GM12891 (cell line): ENCODE data around the gene HSPA4.

ENCODE experiments used
- DNase-seq: peaks from one replicate; pipeline ENCODE4 v3.0.0; 2011; ENCODE audit warnings: low spot score; ENCODE audit not compliant: insufficient read length
- FAIRE-seq: peaks from 2 replicates; lab custom pipeline; 2011; peaks lifted over from hg19 to GRCh38; lab: Jason Lieb, UNC
- PAX5 ChIP-seq: IDR thresholded peaks from 2 replicates; pipeline ENCODE4 v1.6.1; 2011; ENCODE audit warnings: low read length, moderate library complexity, mild to moderate bottlenecking; ENCODE audit not compliant: insufficient read depth, severe bottlenecking
- POLR2A ChIP-seq: IDR thresholded peaks from 2 replicates; pipeline ENCODE4 v1.6.1; 2011; ENCODE audit warnings: low read depth, low read length, control low read depth
- POLR2AphosphoS5 ChIP-seq: IDR thresholded peaks from 2 replicates; pipeline ENCODE4 v1.6.1; 2011; ENCODE audit warnings: low read depth, low read length, control low read depth
- POU2F2 ChIP-seq: IDR thresholded peaks from 2 replicates; pipeline ENCODE4 v1.6.1; 2011; ENCODE audit warnings: low read depth, mild to moderate bottlenecking, control low read depth, low read length, moderate library complexity
- SPI1 ChIP-seq: IDR thresholded peaks from 2 replicates; pipeline ENCODE4 v1.6.1; 2011; ENCODE audit warnings: low read depth, low read length, control low read depth
- TAF1 ChIP-seq: IDR thresholded peaks from 2 replicates; pipeline ENCODE4 v1.6.1; 2011; ENCODE audit warnings: low read depth, low read length, control low read depth

HSPA4 gene

DNA sequence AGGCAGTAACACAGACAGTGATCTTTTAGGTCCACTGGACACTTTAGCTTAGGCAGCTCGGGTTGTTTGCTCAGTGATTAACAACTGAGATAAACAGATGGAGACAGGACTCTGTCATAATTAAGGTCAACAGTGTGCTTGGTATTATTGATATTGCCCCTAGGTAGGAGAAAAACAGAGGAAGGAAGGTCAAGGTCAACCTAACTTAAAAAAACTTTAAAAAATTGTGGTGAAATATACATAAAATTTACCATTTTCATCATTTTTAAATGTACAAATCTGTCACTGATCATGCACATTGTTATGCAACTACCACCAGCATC is 2.1 kb upstream of the HSPA4 start:
- no peak for TF ChIP-seq TAF1
- no peak for TF ChIP-seq POLR2AphosphoS5
- TF ChIP-seq SPI1 = no peak
- TF ChIP-seq POU2F2 = no peak
- TF ChIP-seq PAX5 = no peak
- TF ChIP-seq POLR2A = no peak
- FAIRE-seq (no peak), DNase-seq (no peak)

DNA sequence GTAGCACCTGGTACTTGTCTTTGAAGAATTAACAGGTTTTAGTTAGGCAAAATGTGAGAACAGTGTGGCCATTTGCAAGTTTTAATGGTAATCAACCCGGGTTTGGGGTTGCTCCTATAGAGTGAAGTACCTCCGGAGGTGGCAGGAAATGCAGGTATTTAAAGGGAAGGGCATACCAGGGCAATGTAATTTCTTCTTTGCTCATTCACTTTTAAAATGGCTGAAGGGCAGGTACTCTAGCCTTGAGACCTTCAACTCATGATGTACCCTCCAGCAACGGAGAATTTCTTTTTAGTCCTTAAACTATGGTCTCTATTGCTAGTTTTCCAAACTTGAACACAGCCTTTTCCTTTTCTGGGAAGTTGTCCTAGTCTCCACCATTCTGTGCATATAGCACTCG is 1.3 kb upstream of the HSPA4 start:
- no peak for DNase-seq
- TF ChIP-seq PAX5 (no peak), SPI1 (no peak), POU2F2 (no peak), TAF1 (no peak), POLR2AphosphoS5 (no peak), POLR2A (no peak)
- no peak for FAIRE-seq

DNA sequence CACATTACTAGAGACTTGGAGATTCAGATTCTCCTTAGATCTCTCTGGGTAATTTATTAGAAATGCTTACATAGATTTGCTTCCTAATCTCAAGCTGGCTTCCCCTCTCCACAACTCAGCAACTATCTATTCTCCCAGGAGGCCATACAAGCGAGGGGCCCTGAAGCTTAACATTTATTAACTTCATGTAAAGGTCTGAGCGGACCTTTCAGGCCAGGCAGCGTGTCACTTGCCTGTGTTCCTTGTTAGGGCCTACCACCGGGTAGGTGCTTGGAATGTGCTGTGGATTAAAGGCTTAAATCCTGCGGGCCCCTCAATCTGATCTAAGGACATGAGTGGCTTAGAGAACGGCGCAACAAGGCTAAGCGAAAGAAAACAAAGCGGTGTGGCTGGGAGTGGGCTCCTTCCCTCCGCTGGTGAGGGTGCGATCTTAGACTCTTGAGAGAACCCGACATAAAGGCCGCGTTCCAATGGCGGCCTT is 712 bp upstream of the HSPA4 start:
- DNase-seq (no peak), FAIRE-seq (no peak)
- TF ChIP-seq SPI1 (no peak), POU2F2 (no peak), PAX5 (no peak), POLR2AphosphoS5 (no peak), TAF1 (no peak), POLR2A (no peak)

GRCh38 chr5:133052317-133053175 is 733 bp downstream of the HSPA4 start:
- DNase-seq = peak; percentile 53
- FAIRE-seq = peak; percentile 74
- TF ChIP-seq POLR2A (no peak), POLR2AphosphoS5 (peak; percentile 50; the same call in 1 of the 2 replicates), PAX5 (no peak)

DNA sequence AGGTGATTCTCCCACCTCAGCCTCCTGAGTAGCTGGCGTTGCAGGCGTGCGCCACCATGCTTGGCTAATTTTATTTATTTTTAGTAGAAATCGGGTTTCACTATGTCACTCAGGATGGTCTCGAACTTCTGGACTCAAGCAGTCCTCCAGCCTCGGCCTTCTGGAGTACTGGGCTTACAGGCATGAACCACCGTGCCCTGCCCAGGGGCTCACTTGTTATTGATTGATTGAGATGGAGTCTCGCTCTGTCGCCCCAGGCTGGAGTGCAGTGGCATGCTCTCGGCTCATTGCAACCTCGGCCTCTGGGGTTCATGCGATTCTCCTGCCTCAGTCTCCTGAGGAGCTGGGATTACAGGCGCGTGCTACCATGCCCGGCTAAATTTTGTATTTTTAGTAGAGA is 1.6 kb downstream of the HSPA4 start:
- FAIRE-seq (no peak), DNase-seq (no peak)
- TF ChIP-seq SPI1 = no peak
- no peak for TF ChIP-seq POLR2A
- TF ChIP-seq POU2F2 = no peak
- no peak for TF ChIP-seq PAX5
- TF ChIP-seq POLR2AphosphoS5 = no peak
- no peak for TF ChIP-seq TAF1

GRCh38 chr5:133054697-133055471 is 3.1 kb downstream of the HSPA4 start:
- DNase-seq (no peak), FAIRE-seq (no peak)
- no peak for TF ChIP-seq POLR2A
- TF ChIP-seq TAF1 = no peak
- no peak for TF ChIP-seq SPI1
- TF ChIP-seq POLR2AphosphoS5 = no peak
- TF ChIP-seq PAX5 = no peak
- TF ChIP-seq POU2F2 = no peak

- FAIRE-seq = no peak
- no peak for DNase-seq
- no peak for TF ChIP-seq PAX5
- TF ChIP-seq POU2F2 = no peak
- TF ChIP-seq TAF1 = no peak
- TF ChIP-seq SPI1 = no peak
- TF ChIP-seq POLR2AphosphoS5 = no peak
- TF ChIP-seq POLR2A = no peak
Measured at GRCh38 chr5:133056891-133057290, 5.1 kb downstream of the HSPA4 start.

- DNase-seq (no peak), FAIRE-seq (no peak)
- no peak for TF ChIP-seq TAF1
- no peak for TF ChIP-seq POLR2A
- no peak for TF ChIP-seq PAX5
- TF ChIP-seq SPI1 = no peak
- TF ChIP-seq POU2F2 = no peak
- TF ChIP-seq POLR2AphosphoS5 = no peak
Measured at GRCh38 chr5:133059621-133060020, 7.8 kb downstream of the HSPA4 start.

DNA sequence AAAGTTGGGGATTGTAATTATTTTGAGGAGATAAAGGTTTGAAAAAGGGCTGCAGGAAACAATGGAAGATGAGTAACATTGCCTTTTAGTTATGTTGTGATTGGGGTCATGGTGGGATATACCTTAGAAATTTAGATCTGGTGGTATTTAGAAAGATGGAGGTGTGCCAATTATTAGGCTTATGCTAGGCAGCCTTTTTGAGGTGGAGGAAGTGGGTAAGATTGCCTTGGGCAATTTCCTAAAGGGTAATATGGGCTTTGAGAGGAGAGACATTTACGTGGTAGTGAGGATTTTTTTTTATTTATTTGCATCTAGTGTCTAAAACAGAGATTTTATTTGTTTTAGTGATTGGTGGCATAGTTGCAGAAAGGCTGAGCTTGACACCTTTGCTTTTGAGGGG is 10.5 kb downstream of the HSPA4 start:
- FAIRE-seq (no peak), DNase-seq (no peak)
- no peak for TF ChIP-seq POU2F2
- TF ChIP-seq POLR2A = no peak
- TF ChIP-seq PAX5 = no peak
- no peak for TF ChIP-seq TAF1
- no peak for TF ChIP-seq POLR2AphosphoS5
- TF ChIP-seq SPI1 = no peak

GRCh38 chr5:133063965-133064364 is 12.2 kb downstream of the HSPA4 start:
- DNase-seq (no peak), FAIRE-seq (no peak)
- no peak for TF ChIP-seq POU2F2
- no peak for TF ChIP-seq POLR2AphosphoS5
- no peak for TF ChIP-seq TAF1
- TF ChIP-seq PAX5 = no peak
- TF ChIP-seq SPI1 = no peak
- no peak for TF ChIP-seq POLR2A
